ENCODE measurements around the gene PCNX2. TPM values are rescaled to one million over a fixed set of nuclear protein-coding genes. Genes with fewer than 3 reads are reported as not detected.

PCNX2 gene
- total RNA-seq, 1 experiment from 2014 or later = 9.1 TPM

- BruUV-seq (replicated peaks) = no TSS peak
- TF ChIP-seq CTCF (conservative IDR thresholded peaks at IDR 0.05; ENCODE audit: low read depth, low read length) (no peak), EZH2 (IDR thresholded peaks at IDR 0.05; ENCODE audit: borderline replicate concordance, low read depth, low read length, poor library complexity, severe bottlenecking) (no peak)
- no peaks in the 10 kb centered on the region for H3K36me3 ChIP-seq (ENCODE audit: insufficient read depth, low read length, poor library complexity, severe bottlenecking)
- H3K4me1 ChIP-seq (ENCODE audit: insufficient read depth, low read length, poor library complexity, severe bottlenecking) = no peaks in the 10 kb centered on the region
- intact Hi-C loops (cut with micrococcal nuclease; ENCODE audit: unreplicated experiment) = no loop called here
- CTCF ChIA-PET = no interaction called here
- no peak overlapping the region for H3K27ac ChIP-seq (ENCODE audit: low read depth, low read length, poor library complexity, severe bottlenecking)
- H3K4me3 ChIP-seq (ENCODE audit: low read depth, low read length, poor library complexity, severe bottlenecking) = no peak overlapping the region
- POLR2A ChIA-PET (ENCODE audit: low non-redundant PET) = no interaction called here
- H3K9me3 ChIP-seq (ENCODE audit: low read depth, low read length, poor library complexity, severe bottlenecking) = no peaks in the 10 kb centered on the region
- no peak for DNase-seq (ENCODE audit: low spot score)
- H3K27me3 ChIP-seq (replicated peaks; ENCODE audit: insufficient read depth, low read depth, low read length, poor library complexity) = no peaks in the 10 kb centered on the region
Observed at GRCh38 chr1:233006541-233006973, 289.0 kb downstream of the PCNX2 start.

- POLR2A ChIA-PET (ENCODE audit: low non-redundant PET) = no interaction called here
- no peak for DNase-seq (ENCODE audit: low spot score)
- no peaks in the 10 kb centered on the region for H3K36me3 ChIP-seq (ENCODE audit: insufficient read depth, low read length, poor library complexity, severe bottlenecking)
Observed at GRCh38 chr1:233006108-233006507, 289.4 kb downstream of the PCNX2 start.

GRCh38 chr1:233005703-233006102 lies 289.8 kb downstream of the PCNX2 start:
- intact Hi-C loops (cut with micrococcal nuclease; ENCODE audit: unreplicated experiment) = no loop called here
- Histone ChIP-seq H3K4me1 (ENCODE audit: insufficient read depth, low read length, poor library complexity, severe bottlenecking) (no peaks in the 10 kb centered on the region), H3K4me3 (ENCODE audit: low read depth, low read length, poor library complexity, severe bottlenecking) (no peak overlapping the region), H3K27me3 (replicated peaks; ENCODE audit: insufficient read depth, low read depth, low read length, poor library complexity) (no peaks in the 10 kb centered on the region), H3K36me3 (ENCODE audit: insufficient read depth, low read length, poor library complexity, severe bottlenecking) (no peaks in the 10 kb centered on the region), H3K9me3 (ENCODE audit: low read depth, low read length, poor library complexity, severe bottlenecking) (no peaks in the 10 kb centered on the region), H3K27ac (ENCODE audit: low read depth, low read length, poor library complexity, severe bottlenecking) (no peak overlapping the region)
- BruUV-seq (replicated peaks) = no TSS peak
- POLR2A ChIA-PET (ENCODE audit: low non-redundant PET) = no interaction called here
- CTCF ChIA-PET = no interaction called here
- TF ChIP-seq EZH2 (IDR thresholded peaks at IDR 0.05; ENCODE audit: borderline replicate concordance, low read depth, low read length, poor library complexity, severe bottlenecking) (no peak), CTCF (conservative IDR thresholded peaks at IDR 0.05; ENCODE audit: low read depth, low read length) (no peak)
- DNase-seq (ENCODE audit: low spot score) = no peak

More at GRCh38 chr1:233006108-233006507, 289.4 kb downstream of the PCNX2 start:
- Histone ChIP-seq H3K27me3 (replicated peaks; ENCODE audit: insufficient read depth, low read depth, low read length, poor library complexity) (no peaks in the 10 kb centered on the region), H3K4me3 (ENCODE audit: low read depth, low read length, poor library complexity, severe bottlenecking) (no peak overlapping the region), H3K9me3 (ENCODE audit: low read depth, low read length, poor library complexity, severe bottlenecking) (no peaks in the 10 kb centered on the region), H3K4me1 (ENCODE audit: insufficient read depth, low read length, poor library complexity, severe bottlenecking) (no peaks in the 10 kb centered on the region), H3K27ac (ENCODE audit: low read depth, low read length, poor library complexity, severe bottlenecking) (no peak overlapping the region)
- intact Hi-C loops (cut with micrococcal nuclease; ENCODE audit: unreplicated experiment) = no loop called here
- no TSS peak for BruUV-seq (replicated peaks)
- CTCF ChIA-PET = no interaction called here
- TF ChIP-seq EZH2 (IDR thresholded peaks at IDR 0.05; ENCODE audit: borderline replicate concordance, low read depth, low read length, poor library complexity, severe bottlenecking) = no peak
- no peak for TF ChIP-seq CTCF (conservative IDR thresholded peaks at IDR 0.05; ENCODE audit: low read depth, low read length)
